Measurements from ENCODE around the gene CNIH2.
A peak's percentile ranks its signal among the peaks of the same experiment; 100 is the strongest.

The CNIH2 gene

GRCh38 chr11:66285250-66285947, 7.4 kb downstream of the CNIH2 start:
- no peak overlapping the region for H3K4me3 ChIP-seq (ENCODE audit: low read depth in 1 of 2, low read length in 1 of 2)
- H3K27ac ChIP-seq: no peak overlapping the region
- H3K9me3 ChIP-seq: no peaks in the 10 kb centered on the region
- peaks cover 11% of the 10 kb centered on the region for H3K27me3 ChIP-seq
- TF ChIP-seq CTCF (IDR thresholded peaks at IDR 0.05): no peak
- peaks cover 28 to 30% of the 10 kb centered on the region in 2 experiments for H3K4me1 ChIP-seq (ENCODE audit: control insufficient read depth in 1 of 2, insufficient read depth in 1 of 2, low read depth in 1 of 2, low read length in 1 of 2)
- no peaks in the 10 kb centered on the region for H3K36me3 ChIP-seq

GRCh38 chr11:66286699-66287098, 8.7 kb downstream of the CNIH2 start:
- Histone ChIP-seq H3K27ac (no peak overlapping the region), H3K9me3 (no peaks in the 10 kb centered on the region), H3K4me3 (ENCODE audit: low read depth in 1 of 2, low read length in 1 of 2) (no peak overlapping the region), H3K4me1 (ENCODE audit: control insufficient read depth in 1 of 2, insufficient read depth in 1 of 2, low read depth in 1 of 2, low read length in 1 of 2) (peaks cover 28 to 30% of the 10 kb centered on the region in 2 experiments), H3K36me3 (no peaks in the 10 kb centered on the region), H3K27me3 (peaks cover 24% of the 10 kb centered on the region)
- no peak for TF ChIP-seq CTCF (IDR thresholded peaks at IDR 0.05)

- H3K4me1 ChIP-seq (ENCODE audit: control insufficient read depth in 1 of 2, insufficient read depth in 1 of 2, low read depth in 1 of 2, low read length in 1 of 2): peaks cover 23 to 30% of the 10 kb centered on the region in 2 experiments
- H3K9me3 ChIP-seq: no peaks in the 10 kb centered on the region
- TF ChIP-seq CTCF (IDR thresholded peaks at IDR 0.05): no peak
- H3K27ac ChIP-seq: no peak overlapping the region
- no peak overlapping the region for H3K4me3 ChIP-seq (ENCODE audit: low read depth in 1 of 2, low read length in 1 of 2)
- H3K36me3 ChIP-seq: no peaks in the 10 kb centered on the region
- peaks cover 31% of the 10 kb centered on the region for H3K27me3 ChIP-seq
These were observed 9.4 kb downstream of the CNIH2 start for GRCh38 chr11:66287211-66287888.

GRCh38 chr11:66287889-66288670, 10.1 kb downstream of the CNIH2 start:
- H3K9me3 ChIP-seq: no peaks in the 10 kb centered on the region
- peak overlapping the region; percentile 69 to 86 for H3K4me3 ChIP-seq (ENCODE audit: low read depth in 1 of 2, low read length in 1 of 2)
- H3K27me3 ChIP-seq: peaks cover 38% of the 10 kb centered on the region
- H3K36me3 ChIP-seq: no peaks in the 10 kb centered on the region
- peak overlapping the region; percentile 65 for H3K27ac ChIP-seq
- no peak for TF ChIP-seq CTCF (IDR thresholded peaks at IDR 0.05)
- peaks cover 20 to 24% of the 10 kb centered on the region in 2 experiments for H3K4me1 ChIP-seq (ENCODE audit: control insufficient read depth in 1 of 2, insufficient read depth in 1 of 2, low read depth in 1 of 2, low read length in 1 of 2)

- H3K27ac ChIP-seq: peak within 1 kb of the TSS; percentile 65
- H3K9me3 ChIP-seq: no peaks in the 10 kb centered on the region
- peak; percentile 54 for TF ChIP-seq CTCF (IDR thresholded peaks at IDR 0.05)
- H3K36me3 ChIP-seq: no peaks in the 10 kb centered on the region
- H3K4me3 ChIP-seq (ENCODE audit: low read depth in 1 of 2, low read length in 1 of 2): peak within 1 kb of the TSS; percentile 69 to 86
- peaks cover 20 to 24% of the 10 kb centered on the region in 2 experiments for H3K4me1 ChIP-seq (ENCODE audit: control insufficient read depth in 1 of 2, insufficient read depth in 1 of 2, low read depth in 1 of 2, low read length in 1 of 2)
- H3K27me3 ChIP-seq: peaks cover 46% of the 10 kb centered on the region
These were observed 10.9 kb downstream of the CNIH2 start, which contains the start of gene YIF1A for GRCh38 chr11:66288671-66289547. Gene YIF1A (minus strand): TSS chr11:66289143. CDS start chr11:66288985, 158 bp downstream.
